G401.6 (cell line): ENCODE measurements around the gene ADRM1.

ENCODE experiments used
- FAIRE-seq: peaks from 2 replicates; lab custom pipeline; 2012; peaks lifted over from hg19 to GRCh38; lab: Jason Lieb, UNC

The ADRM1 gene

GRCh38 chr20:62325172-62325905, 22.5 kb downstream of the ADRM1 start:
- no peak for FAIRE-seq

- no peak for FAIRE-seq
Measured at GRCh38 chr20:62326559-62326958, 23.8 kb downstream of the ADRM1 start.

GRCh38 chr20:62326959-62327725, 24.3 kb downstream of the ADRM1 start:
- no peak for FAIRE-seq

- FAIRE-seq, result no peak
Measured at GRCh38 chr20:62327726-62328495, 25.1 kb downstream of the ADRM1 start.

GRCh38 chr20:62328684-62329388, 26.0 kb downstream of the ADRM1 start:
- no peak for FAIRE-seq

GRCh38 chr20:62329389-62330377, 26.9 kb downstream of the ADRM1 start:
- no peak for FAIRE-seq

- FAIRE-seq, result no peak
Measured at GRCh38 chr20:62330576-62331317, 27.9 kb downstream of the ADRM1 start.

- no peak for FAIRE-seq
Measured at GRCh38 chr20:62331347-62331746, 28.6 kb downstream of the ADRM1 start.

GRCh38 chr20:62332421-62332820, 29.6 kb downstream of the ADRM1 start:
- no peak for FAIRE-seq

GRCh38 chr20:62332989-62333819, 30.4 kb downstream of the ADRM1 start:
- FAIRE-seq, result no peak

GRCh38 chr20:62333820-62334595, 31.2 kb downstream of the ADRM1 start:
- no peak for FAIRE-seq

GRCh38 chr20:62334881-62335280, 32.1 kb downstream of the ADRM1 start:
- FAIRE-seq, result no peak

GRCh38 chr20:62335532-62335931, 32.7 kb downstream of the ADRM1 start:
- FAIRE-seq, result no peak

- no peak for FAIRE-seq
Measured at GRCh38 chr20:62336329-62336728, 33.5 kb downstream of the ADRM1 start.

- no peak for FAIRE-seq
Measured at GRCh38 chr20:62336775-62337557, 34.2 kb downstream of the ADRM1 start.

- no peak for FAIRE-seq
Measured at GRCh38 chr20:62337558-62338293, 34.9 kb downstream of the ADRM1 start.

GRCh38 chr20:62338294-62338620, 35.5 kb downstream of the ADRM1 start:
- no peak for FAIRE-seq
